ENCODE measurements around the gene DDX10.

DDX10 gene

GRCh38 chr11:108880510-108880909, 215.6 kb downstream of the DDX10 start:
- no peak for DNase-seq

GRCh38 chr11:108881131-108881530, 216.3 kb downstream of the DDX10 start:
- DNase-seq, result no peak

GRCh38 chr11:108882211-108882831, 217.5 kb downstream of the DDX10 start:
- no peak for DNase-seq

- DNase-seq, result no peak
Observed at GRCh38 chr11:108886005-108886659, 221.3 kb downstream of the DDX10 start.

GRCh38 chr11:108886660-108887009, 221.8 kb downstream of the DDX10 start:
- DNase-seq, result no peak

- no peak for DNase-seq
Observed at GRCh38 chr11:108887436-108888238, 222.8 kb downstream of the DDX10 start.

- DNase-seq, result no peak
Observed at GRCh38 chr11:108890482-108891105, 225.7 kb downstream of the DDX10 start.

- DNase-seq, result no peak
Observed at GRCh38 chr11:108891143-108891542, 226.3 kb downstream of the DDX10 start.

GRCh38 chr11:108891909-108892511, 227.1 kb downstream of the DDX10 start:
- DNase-seq, result no peak

- peak; percentile 28 to 54 for DNase-seq
Observed at GRCh38 chr11:108895579-108896480, 231.0 kb downstream of the DDX10 start.

- DNase-seq, result no peak
Observed at GRCh38 chr11:108897071-108897481, 232.2 kb downstream of the DDX10 start.

- no peak for DNase-seq
Observed at GRCh38 chr11:108897916-108898315, 233.0 kb downstream of the DDX10 start.

GRCh38 chr11:108901359-108901758, 236.5 kb downstream of the DDX10 start:
- DNase-seq, result no peak

- no peak for DNase-seq
Observed at GRCh38 chr11:108902027-108902469, 237.2 kb downstream of the DDX10 start.

GRCh38 chr11:108904480-108904879, 239.6 kb downstream of the DDX10 start:
- DNase-seq, result no peak

GRCh38 chr11:108906329-108906728, 241.5 kb downstream of the DDX10 start:
- no peak for DNase-seq

GRCh38 chr11:108906826-108907225, 242.0 kb downstream of the DDX10 start:
- DNase-seq, result no peak

GRCh38 chr11:108909041-108909440, 244.2 kb downstream of the DDX10 start:
- no peak for DNase-seq

GRCh38 chr11:108909921-108910320, 245.1 kb downstream of the DDX10 start:
- DNase-seq, result no peak

- DNase-seq, result no peak
Observed at GRCh38 chr11:108912581-108912980, 247.7 kb downstream of the DDX10 start.

GRCh38 chr11:108913204-108913603, 248.3 kb downstream of the DDX10 start:
- DNase-seq, result no peak

GRCh38 chr11:108914211-108914610, 249.3 kb downstream of the DDX10 start:
- no peak for DNase-seq

All from Kasumi-1 (cell line).